NK-92 treated with Interleukin-12 subunit alpha and Interleukin-12 subunit beta, amount 100 ng/mL, for 24 hours (cell line): Measurements from ENCODE around the gene ELMO1.
A peak's percentile ranks its signal among the peaks of the same experiment; 100 is the strongest.

Experiments used
- DNase-seq: peaks from one replicate; lab custom pipeline; 2025; lab: John Stamatoyannopoulos, UW

ELMO1 gene

GRCh38 chr7:37052705-37053104 is 396.0 kb downstream of the ELMO1 start:
- DNase-seq, result no peak

DNA sequence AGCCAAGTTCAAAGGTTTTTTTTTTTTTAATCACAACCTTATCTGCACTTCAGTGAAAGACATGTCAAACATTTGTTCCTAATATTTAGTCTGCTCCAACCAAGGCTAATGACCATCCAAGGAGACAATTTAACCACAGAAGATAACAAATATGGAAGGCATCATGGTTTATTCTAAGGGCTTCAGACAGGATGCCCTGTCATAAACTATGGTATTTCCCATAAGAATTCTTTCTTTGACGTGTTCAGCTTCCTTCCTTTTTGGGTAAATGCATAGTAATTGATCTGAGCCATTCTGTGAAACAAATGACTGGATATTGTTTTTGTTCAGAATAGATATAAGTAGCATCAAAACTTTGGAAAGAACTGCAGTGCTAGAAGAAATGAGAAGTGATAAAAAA is 397.9 kb downstream of the ELMO1 start:
- no peak for DNase-seq

DNA sequence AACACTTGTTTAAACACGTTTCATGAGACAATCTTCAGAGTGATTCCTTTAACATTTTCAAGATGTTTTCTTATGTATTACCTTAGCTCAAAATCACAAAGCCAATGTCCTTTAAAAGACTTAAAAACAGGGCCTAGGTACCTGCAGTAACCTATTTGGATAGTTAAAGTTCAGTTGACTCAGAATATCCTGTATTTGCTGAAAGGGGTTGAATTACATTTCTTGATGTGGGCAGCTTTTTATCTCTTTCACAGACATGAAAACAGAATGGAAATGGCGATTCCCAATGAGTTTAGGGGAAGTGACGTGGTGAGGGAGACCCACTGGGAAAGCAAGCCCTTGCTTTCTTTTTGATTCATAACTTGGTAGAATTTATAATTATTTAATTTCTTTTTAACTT is 400.0 kb downstream of the ELMO1 start:
- DNase-seq, result no peak

GRCh38 chr7:37047260-37047659 is 401.4 kb downstream of the ELMO1 start:
- no peak for DNase-seq

DNA sequence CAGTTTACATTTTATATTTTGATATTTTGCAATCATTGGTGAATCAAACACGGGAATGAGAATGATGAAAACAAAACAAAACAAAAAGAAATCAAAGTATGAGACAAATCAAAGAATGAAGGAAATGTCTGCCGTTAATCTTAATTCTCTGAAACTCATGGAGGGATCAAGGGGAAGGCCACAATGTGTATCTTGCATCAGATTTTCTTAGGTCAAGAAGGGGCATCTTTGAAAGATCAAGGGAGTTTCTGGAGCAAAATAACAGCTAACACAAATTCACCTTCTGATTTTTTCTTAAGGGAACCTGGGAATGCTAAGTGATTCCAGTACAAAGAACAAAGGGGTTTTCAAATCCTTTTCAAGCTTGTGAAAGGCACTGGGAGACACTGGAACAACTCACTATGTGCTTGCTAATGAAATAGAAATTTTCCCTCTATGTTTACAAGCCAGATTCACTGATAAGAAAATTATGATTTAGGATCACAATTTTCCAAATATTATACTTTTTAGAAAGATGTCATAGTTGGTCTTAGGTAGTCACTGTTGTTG is 402.1 kb downstream of the ELMO1 start:
- no peak for DNase-seq

- no peak for DNase-seq
Observed at GRCh38 chr7:37045681-37046179, 402.9 kb downstream of the ELMO1 start.

DNA sequence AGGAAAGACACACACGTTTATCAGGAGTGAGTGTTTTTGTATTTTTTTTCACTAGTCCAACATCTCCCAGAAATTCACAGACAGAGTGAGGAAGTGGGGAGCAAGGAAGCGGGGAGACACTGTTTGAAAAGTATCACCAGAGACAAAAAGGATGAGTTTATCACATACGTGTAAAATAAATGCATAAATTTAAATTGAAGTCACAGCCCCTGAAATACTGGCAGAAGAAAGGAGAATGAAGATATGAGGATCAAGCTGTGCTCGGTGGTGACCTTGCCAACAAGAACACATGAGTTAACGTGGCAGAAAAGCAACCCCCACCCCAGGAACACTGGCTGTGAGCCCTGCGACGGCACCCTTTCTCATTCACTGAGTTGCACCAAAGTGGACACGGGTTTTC is 407.2 kb downstream of the ELMO1 start:
- DNase-seq, result no peak

GRCh38 chr7:37040330-37040729 is 408.3 kb downstream of the ELMO1 start:
- no peak for DNase-seq

DNA sequence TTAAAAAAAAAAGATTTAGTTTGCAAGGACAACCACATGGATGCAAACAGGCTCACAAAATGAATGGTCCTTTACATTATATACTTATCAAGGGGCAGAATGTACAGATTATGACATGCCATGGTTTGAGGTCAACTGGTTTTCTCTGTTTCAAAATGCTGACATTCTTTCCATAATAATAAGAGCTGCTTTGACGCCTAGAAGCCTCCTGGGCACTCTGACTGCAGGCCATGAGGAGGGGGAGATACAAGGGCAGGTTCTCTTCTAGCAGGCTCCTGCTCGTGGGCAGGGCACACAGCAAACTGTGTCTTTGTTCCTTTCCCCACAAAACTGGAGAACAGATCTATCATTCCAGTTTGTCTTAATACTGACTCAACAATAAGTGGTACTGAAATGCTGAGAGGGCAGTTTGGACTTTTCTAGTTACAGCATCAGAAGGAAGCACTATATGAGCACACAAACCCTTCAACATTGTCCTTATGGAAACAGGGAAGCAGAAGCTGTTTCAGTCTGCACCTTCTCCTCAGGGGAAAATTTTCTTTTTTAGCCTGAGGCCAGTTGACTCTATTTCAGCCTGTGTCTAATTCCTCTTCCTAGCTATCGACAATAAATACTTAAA is 409.4 kb downstream of the ELMO1 start:
- no peak for DNase-seq

DNA sequence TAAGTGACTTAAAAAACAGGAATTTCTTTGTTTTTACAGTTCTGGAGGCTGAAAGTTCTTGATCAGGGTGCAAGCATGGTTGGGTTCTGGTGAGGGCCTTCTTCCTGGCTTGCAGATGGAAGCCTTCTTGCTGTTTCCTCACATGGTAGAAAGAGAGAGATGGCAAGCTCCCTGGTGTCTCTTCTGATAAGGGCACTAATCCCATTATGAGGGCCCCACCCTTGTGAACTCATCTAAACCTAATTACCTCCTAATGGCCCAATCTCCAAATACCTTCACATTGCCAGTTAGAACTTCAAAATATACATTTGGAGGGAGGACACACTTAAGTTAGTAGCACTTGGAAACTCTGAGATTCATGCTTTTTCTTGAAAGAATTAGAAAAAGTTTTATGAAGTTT is 410.0 kb downstream of the ELMO1 start:
- DNase-seq, result no peak

DNA sequence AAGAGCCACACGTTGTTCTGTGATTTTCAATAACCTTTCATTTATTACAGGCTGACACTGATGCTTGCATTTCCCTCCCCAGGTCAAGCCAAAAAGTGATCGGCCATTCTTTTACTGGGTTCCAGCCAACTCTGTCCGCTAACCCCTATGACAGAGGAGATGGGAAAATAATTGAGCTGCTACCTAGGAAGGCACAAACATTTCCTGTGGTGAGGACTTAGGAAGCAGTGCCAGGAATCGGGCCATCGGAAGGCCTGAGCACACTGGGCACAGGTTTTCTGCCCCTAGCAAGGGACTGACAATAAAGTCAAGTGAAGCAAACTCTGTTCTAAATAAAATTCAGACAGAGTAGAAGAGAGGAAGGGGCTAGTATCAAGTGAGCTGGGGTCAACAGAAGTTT is 411.4 kb downstream of the ELMO1 start:
- no peak for DNase-seq

GRCh38 chr7:37035631-37036030 is 413.0 kb downstream of the ELMO1 start:
- DNase-seq, result no peak

DNA sequence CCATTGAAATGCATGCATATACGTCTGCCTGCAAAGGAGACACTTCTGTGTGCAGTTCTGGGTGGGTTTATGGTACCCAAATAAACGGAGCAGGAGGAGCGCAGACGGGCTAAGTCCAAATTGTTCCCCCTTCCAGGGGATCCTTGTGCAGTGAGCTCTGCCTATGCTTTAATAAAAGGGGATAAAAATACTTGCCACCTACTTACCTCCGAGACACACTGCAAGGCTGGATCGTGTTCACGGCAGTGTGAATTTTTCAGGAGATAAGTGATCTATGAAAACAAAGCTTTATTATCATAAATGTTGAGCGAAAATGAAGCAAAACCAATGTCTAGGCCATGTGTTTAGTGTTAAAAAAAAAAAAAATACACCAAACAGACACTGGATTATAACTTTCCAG is 415.5 kb downstream of the ELMO1 start:
- DNase-seq, result no peak

- DNase-seq, result no peak
Observed at GRCh38 chr7:37032258-37032601, 416.4 kb downstream of the ELMO1 start.

DNA sequence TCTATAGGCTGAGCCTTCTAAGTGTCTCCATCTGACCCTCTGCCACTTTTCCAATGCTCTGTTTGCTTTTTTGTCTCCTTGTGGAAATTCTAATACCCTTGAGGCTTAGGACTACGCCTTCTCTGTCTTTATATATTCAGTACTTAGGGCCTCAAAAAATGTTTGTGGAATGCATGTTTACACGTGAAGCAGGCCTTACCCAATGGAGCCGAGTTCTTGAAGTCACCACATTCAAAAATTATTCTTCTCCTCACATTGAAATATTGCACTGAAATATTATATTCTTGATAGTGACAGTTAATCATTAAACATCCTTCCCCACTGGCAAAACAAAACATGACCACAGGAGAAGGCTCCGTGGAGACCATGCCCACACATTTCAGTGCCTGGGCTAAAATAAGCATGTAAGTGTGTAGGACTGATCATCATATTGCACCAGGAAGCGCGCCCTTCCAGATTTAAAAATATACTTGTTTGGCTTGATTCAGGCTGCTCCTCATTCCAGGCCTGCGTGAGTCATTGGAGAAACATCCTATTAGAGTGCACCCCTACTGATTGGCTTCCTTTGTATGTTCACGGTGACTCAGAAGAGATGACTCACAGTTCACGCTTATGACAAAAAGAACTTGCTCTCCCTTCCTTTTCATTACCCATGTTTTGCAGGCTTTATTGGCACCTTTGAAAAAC is 416.9 kb downstream of the ELMO1 start:
- DNase-seq, result peak; percentile 16

- DNase-seq, result peak; percentile 1
Observed at GRCh38 chr7:37028909-37029440, 419.7 kb downstream of the ELMO1 start.

DNA sequence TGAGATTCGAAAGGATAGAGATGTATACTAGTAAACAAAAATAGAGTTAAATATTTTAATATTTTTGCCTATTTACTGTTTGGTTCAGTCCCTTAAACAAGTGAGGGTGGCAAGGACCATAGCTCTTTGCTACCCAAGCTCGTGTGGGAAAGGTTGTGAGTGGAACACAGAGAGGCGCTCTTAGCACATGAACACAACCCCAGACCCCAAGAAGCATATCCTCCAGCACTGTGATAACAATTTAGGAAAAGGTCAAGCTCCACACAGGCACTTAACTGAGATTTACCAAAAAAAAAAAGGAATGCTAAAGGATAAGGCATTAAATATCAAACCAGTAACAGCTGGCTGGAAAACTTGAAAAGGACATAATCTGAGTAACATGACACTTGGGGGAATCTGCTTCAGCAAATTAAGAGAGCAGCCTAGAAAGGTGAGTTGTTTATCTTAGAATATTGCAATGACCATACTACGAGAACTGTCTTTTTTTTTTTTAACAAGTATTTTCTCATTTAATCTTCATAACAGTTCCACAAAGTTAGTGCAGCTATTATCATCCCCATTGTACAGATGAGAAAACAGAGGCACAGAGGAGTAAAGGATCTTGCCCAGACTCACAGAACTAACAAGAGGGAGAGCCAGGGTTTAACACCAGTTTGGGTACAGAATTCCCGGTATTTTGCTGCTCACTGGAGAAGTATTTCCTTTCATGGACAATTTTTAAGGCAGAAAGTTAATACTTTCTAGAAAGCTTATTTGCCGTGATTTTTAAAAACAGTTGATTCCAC is 420.9 kb downstream of the ELMO1 start:
- DNase-seq, result no peak

DNA sequence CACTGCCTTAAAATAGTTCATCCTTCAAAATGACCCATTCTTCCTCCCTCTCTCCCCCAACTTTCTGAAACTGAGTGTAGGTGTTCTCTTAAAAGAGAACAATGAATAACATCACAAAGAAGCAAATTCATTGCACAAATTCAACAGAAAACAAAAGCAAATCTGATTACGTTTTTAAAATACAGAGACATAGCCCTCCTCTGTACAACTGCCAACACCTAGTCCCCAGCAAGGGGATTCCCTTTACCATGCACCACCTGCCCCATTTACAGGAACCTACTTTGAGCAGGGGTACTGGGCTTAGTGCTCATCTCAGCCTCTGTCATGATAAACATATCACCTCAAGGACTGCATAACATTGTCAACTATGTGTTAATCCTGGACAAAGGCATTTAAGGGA is 421.6 kb downstream of the ELMO1 start:
- no peak for DNase-seq

DNA sequence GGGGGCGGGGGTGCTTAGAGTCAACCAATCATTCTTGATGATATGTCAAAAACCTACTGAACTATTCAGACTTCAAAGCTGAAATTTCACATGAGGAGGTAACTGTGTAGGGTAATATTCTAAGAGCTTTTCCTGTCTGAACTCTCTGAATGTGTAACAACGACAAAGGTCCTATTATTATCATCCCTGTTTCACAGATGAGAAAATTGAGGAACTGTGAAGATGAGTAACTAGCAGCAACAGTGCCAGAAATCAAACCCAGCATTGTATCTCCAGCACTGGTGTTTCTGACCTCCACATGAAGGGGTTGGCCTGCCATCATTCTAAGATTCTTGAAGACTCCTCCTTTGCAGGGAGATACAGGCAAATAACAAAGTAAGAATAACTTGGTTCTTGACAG is 429.7 kb downstream of the ELMO1 start:
- DNase-seq, result no peak

DNA sequence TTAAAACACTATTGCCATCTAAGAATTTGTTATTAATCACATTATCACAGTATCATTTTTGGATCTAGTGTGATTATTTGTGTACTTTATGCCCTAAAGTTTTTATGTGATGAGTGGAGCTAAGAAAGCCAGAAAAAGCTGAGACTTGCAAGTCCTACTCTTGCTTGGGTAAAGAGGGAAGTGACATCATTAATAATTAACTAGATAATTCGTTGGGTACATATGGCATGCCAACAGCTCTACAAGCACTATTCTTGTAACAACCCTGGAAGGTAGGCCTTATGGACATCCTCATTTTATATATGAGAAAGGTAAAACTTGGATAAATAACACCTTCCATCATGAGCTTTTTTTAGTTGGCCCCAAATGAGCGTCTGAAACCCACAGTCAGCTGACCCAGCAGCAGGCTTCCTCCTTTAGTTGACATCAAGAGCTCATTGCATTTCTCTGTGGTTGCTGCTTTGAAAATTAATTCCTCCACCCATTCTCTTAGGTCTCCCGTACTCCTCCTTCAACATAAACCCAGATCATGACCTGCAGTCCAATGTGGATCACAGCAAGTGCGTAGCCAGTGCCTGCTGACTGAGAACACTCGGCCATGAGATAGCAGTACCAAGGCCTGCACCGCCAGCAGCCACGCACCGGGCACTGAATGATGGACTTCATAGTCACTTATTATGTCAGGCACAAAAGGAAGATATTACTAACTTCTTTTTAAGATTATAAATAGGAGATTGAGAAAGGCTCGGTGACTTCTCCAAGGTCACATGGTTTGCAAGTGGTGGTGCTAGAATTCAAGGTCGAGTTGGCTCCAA is 432.4 kb downstream of the ELMO1 start:
- DNase-seq, result no peak

- DNase-seq, result no peak
Observed at GRCh38 chr7:37015353-37016034, 433.2 kb downstream of the ELMO1 start.
